ENCODE data around the gene ZNF536. TPM values are rescaled to one million over a fixed set of nuclear protein-coding genes. Genes with fewer than 3 reads are reported as not detected.

ZNF536 gene
- total RNA-seq, 1 experiment from 2014 or later = not detected

GRCh38 chr19:30387311-30388115 is 15.3 kb downstream of the ZNF536 start:
- no peaks in the 10 kb centered on the region for H3K23me2 ChIP-seq (ENCODE audit: insufficient read length, low read depth, low read length, poor library complexity, severe bottlenecking)
- Mint-ChIP-seq H3K27me3 (ENCODE audit: low read depth) (peaks cover 27% of the 10 kb centered on the region), H3K4me3 (no peak overlapping the region), H3K9me3 (no peaks in the 10 kb centered on the region; a peak in 1 of 5 replicates), H3K36me3 (ENCODE audit: insufficient read depth in 1 of 3, low read depth in 3 of 3) (no peaks in the 10 kb centered on the region), H3K4me1 (peaks cover 30 to 31% of the 10 kb centered on the region in 2 experiments), H3K27ac (no peak overlapping the region)
- no peak overlapping the region for H2BK120ac ChIP-seq (ENCODE audit: low read depth, low read length, poor library complexity, severe bottlenecking)
- H2AFZ ChIP-seq (ENCODE audit: low read length) = no peak overlapping the region
- H3K14ac ChIP-seq (ENCODE audit: insufficient read depth, low read length) = no peak overlapping the region
- no peak overlapping the region for H3K56ac ChIP-seq (ENCODE audit: insufficient read length, low read depth, low read length)
- H3K4me1 ChIP-seq (ENCODE audit: insufficient read depth, low read length) = peaks cover 4% of the 10 kb centered on the region; the same call in 1 of the 2 replicates
- no peak for DNase-seq
- no peak overlapping the region for H4K5ac ChIP-seq (ENCODE audit: insufficient read length, low read depth, low read length)
- no peak overlapping the region for H3K18ac ChIP-seq (ENCODE audit: insufficient read length, low read depth, low read length)
- H2AK5ac ChIP-seq (ENCODE audit: insufficient read length, low read length) = no peak overlapping the region
- no peak overlapping the region for H2BK20ac ChIP-seq (ENCODE audit: low read depth, low read length, poor library complexity, severe bottlenecking)
- TF ChIP-seq CTCF (conservative IDR thresholded peaks at IDR 0.05) = no peak
- H3K23ac ChIP-seq (ENCODE audit: insufficient read length, low read depth, low read length) = no peak overlapping the region
- no peaks in the 10 kb centered on the region for H3K79me2 ChIP-seq (ENCODE audit: insufficient read depth, low read length)
- H2BK5ac ChIP-seq (ENCODE audit: insufficient read length, low read length) = no peak overlapping the region
- no peak overlapping the region for H3T11ph ChIP-seq (ENCODE audit: low read length)
- H4K20me1 ChIP-seq (ENCODE audit: control insufficient read depth, insufficient read depth, insufficient read length) = no peaks in the 10 kb centered on the region
- no CpG with 5 or more reads among the region's 12 CpGs for WGBS (ENCODE audit: extremely low coverage, insufficient read length, low lambda C conversion rate)
- no peak overlapping the region for H3K9ac ChIP-seq (ENCODE audit: extremely low read depth, insufficient read length, low read length)
- no peaks in the 10 kb centered on the region for H3K79me1 ChIP-seq (ENCODE audit: insufficient read depth, low read depth, low read length, poor library complexity, severe bottlenecking)
- H2BK15ac ChIP-seq (ENCODE audit: low read depth, low read length) = no peak overlapping the region
- no peaks in the 10 kb centered on the region for H3K9me3 ChIP-seq (ENCODE audit: control insufficient read depth, low read depth, low read length)
- no peak overlapping the region for H4K91ac ChIP-seq (ENCODE audit: insufficient read length, low read depth, low read length)
- no peak overlapping the region for H4K8ac ChIP-seq (replicated peaks; ENCODE audit: insufficient read length, low read depth, low read length)
- H3K27me3 ChIP-seq (ENCODE audit: insufficient read depth, low read length) = no peaks in the 10 kb centered on the region; the same call in 1 of the 2 replicates
- H3K27ac ChIP-seq (ENCODE audit: insufficient read length, low read depth, low read length) = no peak overlapping the region
- H2BK12ac ChIP-seq (ENCODE audit: insufficient read length, low read depth, low read length) = no peak overlapping the region
- no peak overlapping the region for H3K4me2 ChIP-seq (ENCODE audit: insufficient read depth, insufficient read length, low read length)
- H3K4ac ChIP-seq (ENCODE audit: low read depth, low read length) = no peak overlapping the region

Measured in H9 (cell line).